Ecto neural progenitor cell (in vitro differentiated cells): ENCODE results near the gene PRDM4.
"Not testable (repeated sequence)": the region's sequence is repeated elsewhere in the genome, so short reads cannot be mapped to it uniquely, and the experiment has no call there.

ENCODE experiments used
- DNase-seq: peaks from one replicate; pipeline ENCODE4 v3.0.0-alpha.2; 2018; ENCODE audit warnings: low spot score

Gene PRDM4

GRCh38 chr12:107774349-107775029 lies 13.6 kb upstream of the PRDM4 start, which contains the start of gene ASCL4:
Gene ASCL4, plus strand, starts transcription at chr12:107774704. Its CDS starts 515 bp downstream, at chr12:107775219.
- no peak for DNase-seq

GRCh38 chr12:107767466-107767865 lies 6.5 kb upstream of the PRDM4 start:
- DNase-seq, result no peak

- no peak for DNase-seq
These were observed 4.4 kb upstream of the PRDM4 start for GRCh38 chr12:107765316-107765715.

GRCh38 chr12:107764626-107765025 lies 3.7 kb upstream of the PRDM4 start:
- no peak for DNase-seq

GRCh38 chr12:107762874-107763273 lies 1.9 kb upstream of the PRDM4 start:
- DNase-seq, result no peak

- no peak for DNase-seq
These were observed 566 bp upstream of the PRDM4 start for GRCh38 chr12:107761502-107761904.

- peak; percentile 79 for DNase-seq
These were observed 629 bp downstream of the PRDM4 start for GRCh38 chr12:107760207-107760808.

- no peak for DNase-seq
These were observed 1.5 kb downstream of the PRDM4 start for GRCh38 chr12:107759410-107759809.

- DNase-seq, result no peak
These were observed 11.9 kb downstream of the PRDM4 start for GRCh38 chr12:107749083-107749482.

- DNase-seq, result no peak
These were observed 12.5 kb downstream of the PRDM4 start for GRCh38 chr12:107748472-107748871.

- no peak for DNase-seq
These were observed 24.0 kb downstream of the PRDM4 start for GRCh38 chr12:107736914-107737313.

GRCh38 chr12:107735763-107736162 lies 25.2 kb downstream of the PRDM4 start:
- DNase-seq, result no peak

- no peak for DNase-seq
These were observed 26.8 kb downstream of the PRDM4 start for GRCh38 chr12:107734139-107734538.

- DNase-seq, result no peak
These were observed 28.6 kb downstream of the PRDM4 start for GRCh38 chr12:107732365-107732764.

GRCh38 chr12:107731366-107731765 lies 29.6 kb downstream of the PRDM4 start:
- DNase-seq, result no peak

GRCh38 chr12:107730618-107731341 lies 30.2 kb downstream of the PRDM4 start:
- no peak for DNase-seq

GRCh38 chr12:107727742-107728141 lies 33.2 kb downstream of the PRDM4 start:
- DNase-seq, result not testable (repeated sequence)

GRCh38 chr12:107727327-107727726 lies 33.6 kb downstream of the PRDM4 start:
- DNase-seq, result not testable (repeated sequence)

GRCh38 chr12:107718606-107719005 lies 42.3 kb downstream of the PRDM4 start:
- no peak for DNase-seq

GRCh38 chr12:107715780-107716179 lies 45.2 kb downstream of the PRDM4 start:
- DNase-seq, result no peak

GRCh38 chr12:107705522-107705921 lies 55.4 kb downstream of the PRDM4 start:
- not testable (repeated sequence) for DNase-seq

GRCh38 chr12:107704041-107704440 lies 56.9 kb downstream of the PRDM4 start:
- no peak for DNase-seq

- no peak for DNase-seq
These were observed 58.8 kb downstream of the PRDM4 start for GRCh38 chr12:107702106-107702505.
